ENCODE data around the gene GAB1.
A peak's percentile ranks its signal among the peaks of the same experiment; 100 is the strongest.

GAB1 gene

GRCh38 chr4:143336781-143337599 lies at the start of gene GAB1:
Gene GAB1 (plus strand): TSS chr4:143336876. CDS start chr4:143337189, 313 bp downstream.
- DNase-seq (ENCODE audit: low read depth in 2 of 3, low spot score in 1 of 3): peak in 1 of 3 donors; percentile 35

GRCh38 chr4:143287572-143287923 lies 49.1 kb upstream of the GAB1 start:
- no peak for DNase-seq (ENCODE audit: low read depth in 2 of 3, low spot score in 1 of 3)

- no peak for DNase-seq (ENCODE audit: low read depth in 2 of 3, low spot score in 1 of 3)
These were observed 48.5 kb upstream of the GAB1 start for GRCh38 chr4:143288171-143288570.

GRCh38 chr4:143289370-143289769 lies 47.3 kb upstream of the GAB1 start:
- DNase-seq (ENCODE audit: low read depth in 2 of 3, low spot score in 1 of 3): no peak

GRCh38 chr4:143291314-143291713 lies 45.4 kb upstream of the GAB1 start:
- no peak for DNase-seq (ENCODE audit: low read depth in 2 of 3, low spot score in 1 of 3)

GRCh38 chr4:143292858-143293257 lies 43.8 kb upstream of the GAB1 start:
- no peak for DNase-seq (ENCODE audit: low read depth in 2 of 3, low spot score in 1 of 3)

GRCh38 chr4:143294310-143294709 lies 42.4 kb upstream of the GAB1 start:
- no peak for DNase-seq (ENCODE audit: low read depth in 2 of 3, low spot score in 1 of 3)

GRCh38 chr4:143294710-143295275 lies 41.9 kb upstream of the GAB1 start:
- no peak for DNase-seq (ENCODE audit: low read depth in 2 of 3, low spot score in 1 of 3)

GRCh38 chr4:143296397-143297067 lies 40.1 kb upstream of the GAB1 start:
- DNase-seq (ENCODE audit: low read depth in 2 of 3, low spot score in 1 of 3): no peak

GRCh38 chr4:143300860-143301259 lies 35.8 kb upstream of the GAB1 start:
- no peak for DNase-seq (ENCODE audit: low read depth in 2 of 3, low spot score in 1 of 3)

- no peak for DNase-seq (ENCODE audit: low read depth in 2 of 3, low spot score in 1 of 3)
These were observed 34.1 kb upstream of the GAB1 start for GRCh38 chr4:143302536-143302935.

GRCh38 chr4:143306788-143307187 lies 29.9 kb upstream of the GAB1 start:
- DNase-seq (ENCODE audit: low read depth in 2 of 3, low spot score in 1 of 3): no peak

- DNase-seq (ENCODE audit: low read depth in 2 of 3, low spot score in 1 of 3): no peak
These were observed 29.1 kb upstream of the GAB1 start for GRCh38 chr4:143307531-143307930.

- DNase-seq (ENCODE audit: low read depth in 2 of 3, low spot score in 1 of 3): no peak
These were observed 28.3 kb upstream of the GAB1 start for GRCh38 chr4:143308377-143308776.

- no peak for DNase-seq (ENCODE audit: low read depth in 2 of 3, low spot score in 1 of 3)
These were observed 24.8 kb upstream of the GAB1 start for GRCh38 chr4:143311924-143312323.

- no peak for DNase-seq (ENCODE audit: low read depth in 2 of 3, low spot score in 1 of 3)
These were observed 23.2 kb upstream of the GAB1 start for GRCh38 chr4:143313521-143313920.

- DNase-seq (ENCODE audit: low read depth in 2 of 3, low spot score in 1 of 3): no peak
These were observed 22.7 kb upstream of the GAB1 start for GRCh38 chr4:143313996-143314395.

GRCh38 chr4:143320113-143320512 lies 16.6 kb upstream of the GAB1 start:
- no peak for DNase-seq (ENCODE audit: low read depth in 2 of 3, low spot score in 1 of 3)

GRCh38 chr4:143326735-143327134 lies 9.9 kb upstream of the GAB1 start:
- DNase-seq (ENCODE audit: low read depth in 2 of 3, low spot score in 1 of 3): no peak

GRCh38 chr4:143329985-143330384 lies 6.7 kb upstream of the GAB1 start:
- DNase-seq (ENCODE audit: low read depth in 2 of 3, low spot score in 1 of 3): no peak

- DNase-seq (ENCODE audit: low read depth in 2 of 3, low spot score in 1 of 3): peak in 1 of 3 donors; percentile 13
These were observed 496 bp upstream of the GAB1 start for GRCh38 chr4:143335979-143336780.

Data from stimulated activated CD4-positive, alpha-beta T cell treated with anti-CD3 and anti-CD28 coated beads, Interleukin-12 subunit alpha, Interleukin-12 subunit beta, amount 100 ng/mL, for 48 hours (primary cell).